ENCODE measurements around the gene COL1A2.

COL1A2 gene

DNA sequence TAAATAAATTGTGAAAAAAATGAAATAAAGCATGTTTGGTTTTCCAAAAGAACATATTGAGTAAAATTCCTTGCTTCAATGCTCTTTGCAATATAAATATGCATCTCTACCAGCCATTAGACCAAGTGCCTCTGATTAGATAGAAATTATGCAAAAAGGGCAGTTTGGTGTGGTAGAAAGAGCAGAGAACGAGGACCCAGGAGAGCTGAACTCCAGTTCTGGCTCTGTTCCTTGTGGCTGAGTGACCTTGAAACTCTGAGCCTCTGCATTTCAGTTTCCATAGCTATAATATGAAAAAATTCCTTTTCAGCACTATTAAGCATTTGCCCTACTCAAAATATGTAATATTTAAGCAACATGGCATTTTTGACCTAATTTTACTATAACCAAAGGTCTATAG is 36.5 kb downstream of the COL1A2 start:
- Histone ChIP-seq H3K36me3 (replicated peaks; ENCODE audit: insufficient read depth, low read length) (no peaks in the 10 kb centered on the region), H3K79me2 (ENCODE audit: low read length) (no peaks in the 10 kb centered on the region), H3K4me3 (ENCODE audit: low read length) (no peak overlapping the region), H3K9ac (ENCODE audit: low read length) (no peak overlapping the region), H3F3A (ENCODE audit: insufficient read depth, low read length) (no peaks in the 10 kb centered on the region), H3K9me3 (replicated peaks; ENCODE audit: insufficient read depth, low read length) (no peaks in the 10 kb centered on the region), H4K20me1 (ENCODE audit: insufficient read depth, low read length) (no peaks in the 10 kb centered on the region), H3K9me2 (replicated peaks; ENCODE audit: insufficient read depth, low read length) (no peaks in the 10 kb centered on the region), H3K4me1 (ENCODE audit: low read length) (no peaks in the 10 kb centered on the region), H2AFZ (ENCODE audit: low read length) (no peak overlapping the region), H3K27ac (ENCODE audit: low read length) (no peak overlapping the region), H3K4me2 (ENCODE audit: low read depth, low read length) (no peak overlapping the region), H3K27me3 (replicated peaks; ENCODE audit: insufficient read depth, low read length) (no peaks in the 10 kb centered on the region)
- TF ChIP-seq EZH2phosphoT487 (IDR thresholded peaks at IDR 0.05; ENCODE audit: low read length) = no peak
- no peak for TF ChIP-seq EZH2 (optimal IDR thresholded peaks at IDR 0.05; ENCODE audit: low read depth, low read length)
- TF ChIP-seq, protein P1, sequence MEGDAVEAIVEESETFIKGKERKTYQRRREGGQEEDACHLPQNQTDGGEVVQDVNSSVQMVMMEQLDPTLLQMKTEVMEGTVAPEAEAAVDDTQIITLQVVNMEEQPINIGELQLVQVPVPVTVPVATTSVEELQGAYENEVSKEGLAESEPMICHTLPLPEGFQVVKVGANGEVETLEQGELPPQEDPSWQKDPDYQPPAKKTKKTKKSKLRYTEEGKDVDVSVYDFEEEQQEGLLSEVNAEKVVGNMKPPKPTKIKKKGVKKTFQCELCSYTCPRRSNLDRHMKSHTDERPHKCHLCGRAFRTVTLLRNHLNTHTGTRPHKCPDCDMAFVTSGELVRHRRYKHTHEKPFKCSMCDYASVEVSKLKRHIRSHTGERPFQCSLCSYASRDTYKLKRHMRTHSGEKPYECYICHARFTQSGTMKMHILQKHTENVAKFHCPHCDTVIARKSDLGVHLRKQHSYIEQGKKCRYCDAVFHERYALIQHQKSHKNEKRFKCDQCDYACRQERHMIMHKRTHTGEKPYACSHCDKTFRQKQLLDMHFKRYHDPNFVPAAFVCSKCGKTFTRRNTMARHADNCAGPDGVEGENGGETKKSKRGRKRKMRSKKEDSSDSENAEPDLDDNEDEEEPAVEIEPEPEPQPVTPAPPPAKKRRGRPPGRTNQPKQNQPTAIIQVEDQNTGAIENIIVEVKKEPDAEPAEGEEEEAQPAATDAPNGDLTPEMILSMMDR (IDR thresholded peaks at IDR 0.05; ENCODE audit: low read length) = no peak
- DNase-seq = no peak

DNA sequence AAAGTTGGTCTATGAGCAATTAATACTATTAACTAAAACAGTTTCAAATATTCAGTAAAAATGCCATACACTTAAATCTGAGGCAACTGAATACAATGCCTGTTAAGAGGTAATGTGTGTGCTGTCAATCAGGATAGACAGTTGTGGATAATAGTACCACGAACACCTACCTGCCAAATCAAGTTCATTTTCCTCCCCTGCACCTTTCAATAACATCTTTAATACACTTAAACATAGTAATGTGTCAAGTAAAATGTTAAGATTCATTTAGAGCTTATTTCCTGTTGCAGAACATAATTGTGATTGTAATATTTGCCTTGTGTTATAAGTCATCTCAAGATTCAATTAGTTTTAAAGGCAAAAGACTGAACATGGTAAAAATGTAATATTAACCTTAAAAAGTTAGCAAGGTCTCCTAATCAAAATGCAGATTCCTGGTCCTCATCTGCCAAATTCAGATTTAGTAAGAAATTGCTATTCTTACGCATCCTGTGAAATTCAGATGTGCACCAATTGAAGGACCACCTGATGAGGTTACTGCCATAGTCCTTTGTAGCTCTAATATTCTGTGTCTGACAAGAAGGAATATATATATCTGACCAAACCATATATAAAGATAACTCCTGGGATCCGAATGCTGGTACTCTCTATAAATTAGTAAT is 37.1 kb downstream of the COL1A2 start:
- Histone ChIP-seq H4K20me1 (ENCODE audit: insufficient read depth, low read length) (no peaks in the 10 kb centered on the region), H3K9me2 (replicated peaks; ENCODE audit: insufficient read depth, low read length) (no peaks in the 10 kb centered on the region), H3K27ac (ENCODE audit: low read length) (no peak overlapping the region), H3K4me3 (ENCODE audit: low read length) (no peak overlapping the region), H3F3A (ENCODE audit: insufficient read depth, low read length) (no peaks in the 10 kb centered on the region), H3K4me1 (ENCODE audit: low read length) (no peaks in the 10 kb centered on the region), H3K79me2 (ENCODE audit: low read length) (no peaks in the 10 kb centered on the region), H3K9me3 (replicated peaks; ENCODE audit: insufficient read depth, low read length) (no peaks in the 10 kb centered on the region), H3K27me3 (replicated peaks; ENCODE audit: insufficient read depth, low read length) (no peaks in the 10 kb centered on the region), H3K9ac (ENCODE audit: low read length) (no peak overlapping the region), H2AFZ (ENCODE audit: low read length) (no peak overlapping the region), H3K36me3 (replicated peaks; ENCODE audit: insufficient read depth, low read length) (no peaks in the 10 kb centered on the region), H3K4me2 (ENCODE audit: low read depth, low read length) (no peak overlapping the region)
- no peak for DNase-seq
- TF ChIP-seq, protein P1 (IDR thresholded peaks at IDR 0.05; ENCODE audit: low read length) = no peak
- TF ChIP-seq EZH2phosphoT487 (IDR thresholded peaks at IDR 0.05; ENCODE audit: low read length) = no peak
- TF ChIP-seq EZH2 (optimal IDR thresholded peaks at IDR 0.05; ENCODE audit: low read depth, low read length) = no peak

DNA sequence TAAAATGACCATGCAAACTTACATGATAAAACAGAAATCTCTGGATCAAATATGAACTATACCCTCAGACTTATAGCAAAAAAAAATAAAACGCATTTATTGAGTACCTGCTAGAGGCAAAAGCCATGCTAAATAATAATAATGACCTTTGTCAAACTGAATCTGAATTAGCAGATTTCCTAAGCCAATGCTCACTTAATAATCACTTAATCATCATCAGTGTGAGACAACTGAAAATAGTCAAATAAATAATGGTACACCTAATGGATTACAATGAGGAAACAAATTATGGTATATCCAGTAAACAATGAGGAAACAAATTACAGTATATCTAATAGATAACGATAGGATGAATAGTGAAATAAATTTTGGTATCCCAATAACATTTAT is 37.6 kb downstream of the COL1A2 start:
- no peaks in the 10 kb centered on the region for H4K20me1 ChIP-seq (ENCODE audit: insufficient read depth, low read length)
- H3K4me3 ChIP-seq (ENCODE audit: low read length) = no peak overlapping the region
- H3K9me3 ChIP-seq (replicated peaks; ENCODE audit: insufficient read depth, low read length) = no peaks in the 10 kb centered on the region
- no peaks in the 10 kb centered on the region for H3F3A ChIP-seq (ENCODE audit: insufficient read depth, low read length)
- no peaks in the 10 kb centered on the region for H3K9me2 ChIP-seq (replicated peaks; ENCODE audit: insufficient read depth, low read length)
- no peaks in the 10 kb centered on the region for H3K4me1 ChIP-seq (ENCODE audit: low read length)
- no peak overlapping the region for H3K27ac ChIP-seq (ENCODE audit: low read length)
- no peaks in the 10 kb centered on the region for H3K79me2 ChIP-seq (ENCODE audit: low read length)
- H3K4me2 ChIP-seq (ENCODE audit: low read depth, low read length) = no peak overlapping the region
- no peaks in the 10 kb centered on the region for H3K27me3 ChIP-seq (replicated peaks; ENCODE audit: insufficient read depth, low read length)
- no peaks in the 10 kb centered on the region for H3K36me3 ChIP-seq (replicated peaks; ENCODE audit: insufficient read depth, low read length)
- H2AFZ ChIP-seq (ENCODE audit: low read length) = no peak overlapping the region
- no peak overlapping the region for H3K9ac ChIP-seq (ENCODE audit: low read length)
- DNase-seq = no peak
- TF ChIP-seq EZH2 (optimal IDR thresholded peaks at IDR 0.05; ENCODE audit: low read depth, low read length) (no peak), EZH2phosphoT487 (IDR thresholded peaks at IDR 0.05; ENCODE audit: low read length) (no peak)
- TF ChIP-seq, protein P1 (IDR thresholded peaks at IDR 0.05; ENCODE audit: low read length) = no peak

Measured in MM.1S (cell line).